Activated CD4-positive, alpha-beta T cell treated with anti-CD3 and anti-CD28 coated beads, Interleukin-2, amount 50 U/mL, for 48 hours (primary cell): ENCODE results near the gene RNF103.
A peak's percentile ranks its signal among the peaks of the same experiment; 100 is the strongest.
"Not testable (repeated sequence)": the region's sequence is repeated elsewhere in the genome, so short reads cannot be mapped to it uniquely, and the experiment has no call there.

Experiments
- DNase-seq, 2 experiments: peaks; one replicate each; pipeline ENCODE4 v3.0.0-alpha.2; 2020

RNF103 gene

GRCh38 chr2:86623494-86624266, at the start of gene RNF103:
Gene RNF103, minus strand, starts transcription at chr2:86623865. Its CDS starts 979 bp downstream, at chr2:86622886.
- DNase-seq = peak; percentile 95 to 96

- DNase-seq = no peak
These were observed 49.3 kb upstream of the RNF103 start for GRCh38 chr2:86673011-86673410.

- DNase-seq = no peak
These were observed 48.4 kb upstream of the RNF103 start for GRCh38 chr2:86672027-86672545.

DNA sequence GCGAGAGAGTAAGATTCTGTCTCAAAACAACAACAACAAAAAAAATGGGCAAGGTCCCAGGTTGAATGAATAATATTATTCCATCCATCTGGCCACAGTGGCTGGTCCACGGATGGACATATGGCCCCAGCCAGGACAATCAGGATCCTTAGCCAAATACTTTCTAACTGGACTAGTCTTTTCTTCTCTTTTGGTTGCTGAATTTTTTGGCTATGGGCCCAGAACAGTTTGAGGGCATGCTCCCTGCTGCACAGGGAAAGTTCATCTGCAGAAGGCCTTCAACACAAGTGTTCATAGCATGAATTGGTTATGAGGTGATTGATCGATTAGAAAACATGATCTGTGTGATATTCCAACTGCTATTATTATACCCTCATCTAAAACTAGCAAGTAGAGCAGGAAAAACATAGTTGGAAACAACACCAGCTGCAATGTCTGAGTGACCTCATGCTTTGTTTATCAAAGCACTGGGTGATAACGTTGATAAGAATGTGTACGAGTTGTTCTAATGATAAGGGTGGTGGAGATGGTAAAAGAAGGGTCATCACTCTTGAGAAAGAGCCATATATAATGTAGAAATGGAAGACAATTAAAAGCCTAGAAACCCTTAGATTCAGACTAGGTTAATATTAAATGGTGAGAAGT, 47.8 kb upstream of the RNF103 start:
- no peak for DNase-seq

- not testable (repeated sequence) for DNase-seq
These were observed 45.7 kb upstream of the RNF103 start for GRCh38 chr2:86669323-86669722.

DNA sequence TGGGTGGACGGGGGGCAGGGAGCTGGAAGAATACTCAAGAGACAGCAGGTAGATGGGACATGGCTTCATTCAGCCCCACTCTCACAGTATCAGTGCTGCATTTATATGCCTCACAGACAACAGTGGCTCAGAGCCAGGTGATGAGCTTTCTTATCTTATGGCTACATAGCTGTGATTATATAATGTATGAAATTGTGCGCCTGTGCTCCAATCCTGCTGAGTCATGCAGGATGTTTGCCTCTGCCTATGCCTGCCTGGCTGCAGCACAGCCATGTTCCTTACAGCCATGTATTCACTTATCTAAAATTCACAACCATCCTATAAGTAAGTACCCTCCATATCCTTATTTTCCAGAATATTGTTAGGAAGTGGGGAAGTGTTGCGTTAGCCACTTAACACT, 37.7 kb upstream of the RNF103 start:
- DNase-seq = no peak

DNA sequence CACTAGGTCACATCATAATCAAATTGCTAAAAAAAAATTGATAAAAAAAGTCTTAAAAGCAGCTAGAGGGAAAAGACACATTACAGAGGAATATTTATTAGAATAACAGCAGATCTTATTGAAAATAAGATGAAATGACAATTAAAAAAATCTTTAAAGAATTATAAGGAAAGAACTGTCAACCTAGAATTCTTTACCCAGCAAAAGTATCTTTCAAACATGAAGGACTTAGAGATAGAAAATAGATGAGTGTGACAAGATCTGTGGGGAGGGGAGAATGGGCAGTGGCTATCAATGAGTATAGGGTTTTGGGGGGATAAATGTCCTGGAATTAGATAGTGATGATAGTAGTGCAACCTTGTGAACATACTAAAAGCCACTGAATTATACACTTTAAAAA, 26.5 kb upstream of the RNF103 start:
- no peak for DNase-seq

DNA sequence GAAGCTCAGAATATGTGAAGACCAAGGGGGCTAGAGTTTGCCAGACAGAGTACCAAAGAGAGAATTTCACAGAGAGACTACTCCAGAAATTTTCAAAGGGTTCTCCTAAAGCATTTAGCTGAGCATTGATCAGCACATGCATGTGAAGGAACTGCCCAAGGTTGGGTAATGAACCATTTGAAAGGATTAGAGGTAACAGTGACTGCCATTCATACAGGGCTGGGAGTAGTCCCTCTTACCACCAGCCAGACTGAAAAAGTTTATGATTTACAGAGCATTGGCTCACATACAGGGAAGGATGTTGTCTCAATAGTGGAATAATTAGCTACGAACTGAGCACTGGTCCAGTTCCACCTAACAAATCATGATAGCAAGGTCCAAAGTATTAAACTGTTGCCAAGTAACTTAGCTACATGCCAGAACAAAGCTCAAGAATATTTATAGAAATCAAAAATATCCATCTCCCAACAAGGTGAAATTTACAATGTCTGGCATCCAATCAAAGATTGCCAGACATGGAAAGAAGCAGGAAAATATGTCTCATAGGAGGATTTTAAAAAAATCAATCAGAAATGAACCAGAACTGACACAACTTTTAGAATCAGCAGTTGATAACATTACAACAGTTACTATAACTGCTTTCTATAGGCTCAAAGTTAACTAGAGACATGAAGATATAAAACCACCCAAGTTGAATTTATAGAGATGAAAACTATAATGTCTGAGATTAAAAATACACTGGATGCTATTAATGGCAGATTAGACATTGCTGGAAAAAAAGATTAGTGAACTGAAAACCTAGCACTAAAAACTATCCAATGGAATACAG, 25.7 kb upstream of the RNF103 start:
- no peak for DNase-seq

DNA sequence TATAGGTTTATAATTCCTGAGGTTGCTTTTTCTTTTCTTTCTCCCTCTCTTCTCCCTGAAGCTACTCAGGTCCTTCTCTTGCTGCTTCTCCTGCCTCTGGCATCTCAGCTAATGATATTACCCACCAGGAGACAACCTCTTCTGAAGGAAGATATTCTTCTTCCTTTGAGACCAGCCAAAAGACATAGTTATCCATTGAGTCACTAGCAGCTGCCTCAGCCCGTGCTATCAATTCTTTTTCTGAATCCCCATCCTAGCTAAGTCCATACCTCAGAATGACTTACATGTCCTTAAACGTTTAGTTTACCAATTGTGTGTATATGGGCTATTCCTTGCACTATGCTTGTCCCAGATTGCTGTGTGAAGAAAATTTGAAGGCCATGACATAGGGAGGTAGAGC, 25.0 kb upstream of the RNF103 start:
- DNase-seq = no peak

GRCh38 chr2:86646865-86647264, 23.2 kb upstream of the RNF103 start:
- no peak for DNase-seq

GRCh38 chr2:86646329-86646728, 22.7 kb upstream of the RNF103 start:
- DNase-seq = no peak

DNA sequence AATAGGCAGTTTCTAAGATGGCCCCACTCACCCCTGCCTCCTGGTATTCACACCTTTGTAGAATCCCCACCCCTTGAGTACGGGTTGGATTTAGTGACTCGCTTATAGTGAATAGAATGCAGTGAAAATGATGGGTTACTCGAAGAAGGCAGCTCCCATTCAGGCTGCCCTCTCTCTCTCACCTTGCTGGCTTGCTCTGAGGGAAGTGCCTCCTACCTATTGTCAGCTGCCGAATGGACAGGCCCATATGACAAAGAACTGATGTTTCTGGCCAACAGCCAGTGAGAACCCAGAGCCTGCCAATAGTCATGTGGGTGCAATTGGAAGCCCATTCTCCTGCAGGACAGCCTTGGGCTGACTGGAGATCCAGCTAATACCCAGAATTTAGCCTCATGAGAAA, 22.1 kb upstream of the RNF103 start:
- DNase-seq = no peak

- no peak for DNase-seq
These were observed 15.0 kb upstream of the RNF103 start for GRCh38 chr2:86638712-86639111.

GRCh38 chr2:86636842-86637241, 13.2 kb upstream of the RNF103 start:
- DNase-seq = no peak

DNA sequence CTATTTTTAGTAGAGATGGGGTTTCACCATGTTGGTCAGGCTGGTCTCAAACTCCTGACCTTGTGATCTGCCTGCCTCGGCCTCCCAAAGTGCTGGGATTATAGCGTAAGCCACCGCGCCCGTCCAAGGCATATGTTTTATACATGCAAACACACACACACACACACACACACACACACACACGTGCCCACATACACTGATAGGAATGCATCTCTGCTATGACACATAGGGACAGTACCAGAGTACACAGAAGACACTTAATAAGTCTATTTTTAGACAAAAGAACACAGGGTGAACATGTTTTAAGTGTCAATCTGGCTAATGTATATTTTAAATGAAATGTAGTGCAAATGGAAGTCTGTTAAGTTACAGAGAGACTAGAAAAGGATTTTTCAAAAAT, 10.7 kb upstream of the RNF103 start:
- no peak for DNase-seq

GRCh38 chr2:86633155-86633651, 9.5 kb upstream of the RNF103 start:
- no peak for DNase-seq

DNA sequence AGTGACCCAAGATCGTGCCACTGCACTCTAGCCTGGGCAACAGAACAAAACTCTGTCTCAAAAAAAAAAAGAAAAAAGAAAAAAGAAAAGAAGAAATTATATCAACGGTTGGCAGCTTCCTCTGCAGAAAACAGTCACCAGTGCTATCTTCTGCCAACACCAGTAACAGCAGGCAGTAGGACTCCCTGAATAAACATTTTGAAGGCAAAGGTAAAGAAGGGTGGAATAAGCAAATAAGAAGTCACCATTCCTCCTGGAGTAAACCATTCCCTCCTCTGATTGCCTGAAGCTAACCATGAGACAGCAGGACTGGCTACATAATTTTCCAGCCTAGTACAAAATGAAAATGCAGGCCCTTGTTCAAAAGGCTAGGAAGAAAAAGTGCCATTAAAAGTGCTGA, 9.0 kb upstream of the RNF103 start:
- DNase-seq = no peak

GRCh38 chr2:86631846-86632485, 8.3 kb upstream of the RNF103 start:
- no peak for DNase-seq

GRCh38 chr2:86628091-86628522, 4.4 kb upstream of the RNF103 start:
- no peak for DNase-seq

DNA sequence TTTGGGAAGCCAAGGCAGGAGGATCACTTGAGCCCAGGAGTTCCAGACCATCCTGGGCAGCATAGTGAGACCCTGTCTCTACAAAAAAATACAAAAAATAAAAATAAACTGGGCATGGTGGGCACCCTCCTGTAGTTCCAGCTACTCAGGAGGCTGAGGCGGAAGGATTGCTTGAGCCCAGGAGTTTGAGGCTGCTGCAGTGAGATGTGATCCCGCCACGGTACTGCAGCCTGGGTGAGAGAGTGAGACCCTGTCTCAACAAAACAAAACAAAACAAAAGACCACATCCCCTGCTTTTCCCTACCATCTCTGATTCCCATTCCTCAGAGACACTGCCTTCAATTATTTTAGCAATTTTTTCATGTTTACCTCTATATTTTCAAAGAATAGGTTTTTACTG, 3.9 kb upstream of the RNF103 start:
- DNase-seq = no peak

- no peak for DNase-seq
These were observed 1.4 kb upstream of the RNF103 start for GRCh38 chr2:86625096-86625495.

- peak in 1 of 2 experiments; percentile 10 for DNase-seq
These were observed 542 bp upstream of the RNF103 start for GRCh38 chr2:86624267-86624547.

DNA sequence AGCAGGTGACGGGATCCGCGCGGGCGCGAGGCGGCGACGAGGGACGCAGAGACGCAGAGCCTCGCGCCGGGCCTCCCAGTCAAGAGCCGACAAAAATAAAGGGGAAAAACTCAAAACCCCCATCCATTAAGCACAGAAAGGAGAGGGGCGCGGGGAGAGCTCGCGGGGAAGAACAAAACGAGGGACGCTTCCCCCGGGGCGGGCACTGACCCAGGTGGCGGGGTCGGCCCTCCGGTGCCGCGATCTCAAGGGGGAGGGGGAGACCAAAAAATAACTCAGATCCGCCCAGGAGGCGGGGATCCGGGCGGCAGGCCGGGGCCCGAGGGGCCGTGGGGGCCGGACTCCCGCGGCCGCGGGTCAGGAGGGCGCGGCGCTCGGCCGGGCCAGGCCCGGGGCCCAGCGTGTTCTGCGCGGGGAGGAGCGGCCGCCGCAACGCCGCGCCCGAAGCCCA, 597 bp downstream of the RNF103 start:
- DNase-seq = peak; percentile 53 to 58
